Osteocyte (in vitro differentiated cells): ENCODE data around the gene GPR3. TPM values are rescaled to one million over a fixed set of nuclear protein-coding genes. Genes with fewer than 3 reads are reported as not detected.

Experiments
- DNase-seq: peaks from one replicate; pipeline ENCODE4 v3.0.0; 2021; ENCODE audit warnings: mixed read lengths; ENCODE audit not compliant: unreplicated experiment; ENCODE audit errors: extremely low spot score
- H3K27ac Mint-ChIP-seq: one replicate; pipeline ENCODE4 v1.8.0; 2021; ENCODE audit warnings: mild to moderate bottlenecking, mixed read lengths; ENCODE audit not compliant: unreplicated experiment
- H3K27me3 Mint-ChIP-seq: one replicate; pipeline ENCODE4 v1.8.0; 2021; ENCODE audit warnings: mixed read lengths; ENCODE audit not compliant: unreplicated experiment
- H3K36me3 Mint-ChIP-seq: one replicate; pipeline ENCODE4 v1.8.0; 2021; ENCODE audit warnings: mixed read lengths; ENCODE audit not compliant: unreplicated experiment
- H3K4me1 Mint-ChIP-seq: one replicate; pipeline ENCODE4 v1.8.0; 2021; ENCODE audit warnings: mixed read lengths; ENCODE audit not compliant: unreplicated experiment
- H3K4me3 Mint-ChIP-seq: one replicate; pipeline ENCODE4 v1.8.0; 2021; ENCODE audit warnings: mild to moderate bottlenecking, moderate library complexity, mixed read lengths; ENCODE audit not compliant: unreplicated experiment
- H3K9me3 Mint-ChIP-seq: one replicate; pipeline ENCODE4 v1.8.0; 2021; ENCODE audit warnings: mixed read lengths; ENCODE audit not compliant: unreplicated experiment
- total RNA-seq: library from RNA; stranded (reverse); gene quantifications from 2 replicates; pipeline ENCODE4 v1.2.1, GENCODE V29; 2021
- TF ChIP-seq, protein P1 (sequence below): fragments of 200-600 bp; sonication (generic); IDR thresholded peaks from 2 replicates; pipeline ENCODE4 v1.5.0; 2021; ENCODE audit warnings: antibody characterized with exemption, mild to moderate bottlenecking, moderate library complexity

The GPR3 gene
- total RNA-seq, 1 donor from 2014 or later = 0.56 TPM

DNA sequence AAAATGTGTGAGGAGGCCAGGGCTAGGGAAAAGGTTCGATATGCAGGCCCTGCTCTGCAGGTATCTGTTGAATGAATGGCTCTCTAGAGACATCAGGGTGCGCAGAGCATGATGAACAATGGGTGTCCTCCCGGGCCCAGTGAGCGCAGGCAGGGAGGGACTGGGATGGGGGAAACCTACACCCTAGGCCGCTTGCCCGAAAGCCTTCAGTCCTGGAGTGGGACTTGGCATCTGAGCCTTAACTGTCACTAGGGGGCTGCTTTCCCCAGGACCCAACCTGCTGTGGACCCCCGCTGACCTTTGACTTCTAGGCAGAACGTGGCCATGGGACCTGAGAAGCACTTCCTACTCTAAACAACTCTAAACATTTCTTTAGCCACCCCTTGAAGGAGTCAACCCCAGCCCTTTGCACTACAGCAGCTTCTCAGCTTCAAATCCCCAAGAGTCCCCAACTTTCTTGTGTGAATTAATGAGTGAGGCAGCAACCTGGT lies 25.2 kb upstream of the GPR3 start:
- H3K27me3 Mint-ChIP-seq = no peaks in the 10 kb centered on the region
- peak overlapping the region; percentile 74 for H3K4me3 Mint-ChIP-seq
- H3K27ac Mint-ChIP-seq = peak overlapping the region; percentile 80
- TF ChIP-seq, protein P1, sequence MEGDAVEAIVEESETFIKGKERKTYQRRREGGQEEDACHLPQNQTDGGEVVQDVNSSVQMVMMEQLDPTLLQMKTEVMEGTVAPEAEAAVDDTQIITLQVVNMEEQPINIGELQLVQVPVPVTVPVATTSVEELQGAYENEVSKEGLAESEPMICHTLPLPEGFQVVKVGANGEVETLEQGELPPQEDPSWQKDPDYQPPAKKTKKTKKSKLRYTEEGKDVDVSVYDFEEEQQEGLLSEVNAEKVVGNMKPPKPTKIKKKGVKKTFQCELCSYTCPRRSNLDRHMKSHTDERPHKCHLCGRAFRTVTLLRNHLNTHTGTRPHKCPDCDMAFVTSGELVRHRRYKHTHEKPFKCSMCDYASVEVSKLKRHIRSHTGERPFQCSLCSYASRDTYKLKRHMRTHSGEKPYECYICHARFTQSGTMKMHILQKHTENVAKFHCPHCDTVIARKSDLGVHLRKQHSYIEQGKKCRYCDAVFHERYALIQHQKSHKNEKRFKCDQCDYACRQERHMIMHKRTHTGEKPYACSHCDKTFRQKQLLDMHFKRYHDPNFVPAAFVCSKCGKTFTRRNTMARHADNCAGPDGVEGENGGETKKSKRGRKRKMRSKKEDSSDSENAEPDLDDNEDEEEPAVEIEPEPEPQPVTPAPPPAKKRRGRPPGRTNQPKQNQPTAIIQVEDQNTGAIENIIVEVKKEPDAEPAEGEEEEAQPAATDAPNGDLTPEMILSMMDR = no peak
- no peak for DNase-seq
- peaks cover 30% of the 10 kb centered on the region for H3K4me1 Mint-ChIP-seq
- no peaks in the 10 kb centered on the region for H3K9me3 Mint-ChIP-seq
- H3K36me3 Mint-ChIP-seq = peaks cover 14% of the 10 kb centered on the region

DNA sequence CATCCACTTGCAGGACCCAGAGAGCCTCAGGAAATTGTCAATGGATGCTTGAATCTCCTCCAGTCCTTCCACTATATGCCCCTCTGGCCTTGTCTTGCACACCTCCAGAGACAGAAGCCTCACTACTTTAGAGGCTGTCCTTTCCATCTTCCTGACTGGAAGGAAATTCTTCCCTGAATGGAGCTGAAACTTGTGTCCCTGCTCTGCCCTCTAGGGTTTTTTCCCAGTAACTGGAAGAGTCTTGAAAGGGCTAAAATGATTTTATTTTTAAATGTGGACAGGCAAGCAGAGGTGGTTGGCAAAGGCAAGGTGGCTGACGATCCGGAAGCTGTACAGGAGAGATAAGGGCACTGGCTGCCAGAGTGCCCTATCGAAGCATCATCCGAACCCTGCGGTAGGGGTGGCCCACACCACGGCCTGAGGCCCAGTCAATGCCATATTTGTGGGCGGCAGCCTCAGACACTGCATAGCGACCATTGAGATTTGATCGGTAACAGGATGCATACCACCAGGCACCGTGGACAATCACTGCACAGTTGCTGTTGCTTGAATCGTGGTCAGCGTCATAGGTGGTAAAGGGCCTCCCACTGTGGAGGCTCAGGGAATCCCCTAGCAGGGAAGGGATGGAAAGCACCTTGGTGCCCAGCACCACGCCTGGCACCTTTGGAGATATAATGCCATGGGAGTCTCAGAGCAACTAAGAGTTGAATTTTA lies 23.4 kb upstream of the GPR3 start:
- peaks cover 25% of the 10 kb centered on the region for H3K4me1 Mint-ChIP-seq
- H3K4me3 Mint-ChIP-seq = no peak overlapping the region
- TF ChIP-seq, protein P1 = peak; percentile 39
- no peaks in the 10 kb centered on the region for H3K36me3 Mint-ChIP-seq
- H3K27ac Mint-ChIP-seq = no peak overlapping the region
- no peak for DNase-seq
- no peaks in the 10 kb centered on the region for H3K9me3 Mint-ChIP-seq
- H3K27me3 Mint-ChIP-seq = no peaks in the 10 kb centered on the region

DNA sequence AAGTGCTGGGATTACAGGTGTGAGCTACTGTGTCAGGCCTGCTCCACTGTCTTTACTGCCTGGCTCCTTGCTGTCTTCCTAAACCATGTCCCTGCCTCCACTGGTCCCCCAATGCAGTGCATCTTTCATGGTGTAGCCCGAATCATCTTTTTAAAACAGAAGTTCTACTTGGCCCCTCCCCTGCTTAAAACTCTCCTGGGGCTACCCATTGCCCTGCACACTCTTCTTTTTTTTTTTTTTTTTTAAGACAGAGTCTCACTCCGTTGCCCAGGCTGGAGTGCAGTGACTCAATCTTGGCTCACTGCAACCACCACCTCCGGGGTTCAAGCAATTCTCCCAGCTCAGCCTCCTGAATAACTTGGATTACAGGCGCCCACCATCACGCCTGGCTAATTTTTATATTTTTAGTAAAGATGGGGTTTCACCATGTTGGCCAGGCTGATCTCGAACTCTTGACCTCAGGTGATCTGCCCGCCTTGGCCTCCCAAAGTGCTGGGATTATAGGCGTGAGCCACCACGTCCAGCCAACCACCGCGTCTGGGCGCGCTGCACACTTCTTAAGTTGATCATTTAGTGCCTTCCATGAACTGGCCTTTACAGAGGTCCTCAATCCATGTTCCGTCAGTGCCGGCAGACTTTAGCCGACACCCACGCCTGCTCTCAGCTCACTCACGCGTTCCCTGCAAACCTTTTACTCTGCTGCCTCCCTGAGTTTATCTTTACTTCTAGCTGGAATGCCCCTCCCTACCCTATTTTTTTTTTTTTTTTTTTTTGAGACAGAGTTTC lies 20.2 kb upstream of the GPR3 start:
- Mint-ChIP-seq H3K4me1 (peaks cover 8% of the 10 kb centered on the region), H3K27ac (no peak overlapping the region)

DNA sequence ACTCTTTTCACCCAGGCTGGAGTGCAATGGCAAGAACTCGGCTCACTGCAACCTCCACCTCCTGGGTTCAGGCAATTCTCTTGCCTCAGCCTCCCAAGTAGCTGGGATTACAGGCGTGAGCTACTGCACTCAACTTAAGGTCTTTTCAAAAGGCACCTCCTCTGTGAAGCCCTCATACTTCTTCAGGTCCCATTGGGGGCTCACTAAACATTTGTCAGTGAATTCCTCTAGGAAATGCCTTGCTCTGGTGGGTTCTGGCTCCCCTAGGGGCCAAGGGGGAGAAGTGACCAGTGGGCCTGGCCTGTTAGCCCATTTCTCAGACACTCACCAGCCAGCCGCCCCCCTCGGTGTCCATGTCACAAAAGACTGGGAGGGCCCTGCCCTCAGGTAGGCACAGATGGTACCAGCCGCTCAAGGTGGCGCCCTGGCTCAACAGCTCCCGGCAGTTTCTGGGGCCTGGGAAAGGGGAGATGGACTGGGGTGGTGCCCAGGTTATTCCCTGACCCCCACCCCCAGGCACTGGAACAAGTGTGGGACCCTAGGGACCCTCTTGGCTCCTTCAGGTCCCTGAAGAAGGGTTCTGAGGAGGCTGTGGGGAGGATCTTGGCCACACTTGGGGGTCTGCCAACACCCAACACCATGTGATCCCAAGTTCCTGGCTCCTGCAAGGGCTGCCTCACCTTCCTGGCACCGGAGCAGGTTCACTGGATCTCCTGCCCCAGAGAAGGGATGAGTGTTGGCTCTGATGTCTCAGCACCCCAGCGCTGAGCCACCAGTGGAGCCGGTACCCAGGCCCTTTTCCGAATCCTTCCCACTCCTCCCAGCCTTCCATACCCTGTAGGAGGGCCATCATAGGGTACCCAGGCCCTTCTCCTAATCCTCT lies 19.4 kb upstream of the GPR3 start:
- no peak for DNase-seq
- H3K36me3 Mint-ChIP-seq = no peaks in the 10 kb centered on the region

More for the DNA sequence above, 20.2 kb upstream of the GPR3 start:
- Mint-ChIP-seq H3K27me3 (no peaks in the 10 kb centered on the region), H3K36me3 (no peaks in the 10 kb centered on the region), H3K4me3 (no peak overlapping the region), H3K9me3 (no peaks in the 10 kb centered on the region)
- DNase-seq = no peak
- TF ChIP-seq, protein P1 = no peak

More for the DNA sequence above, 19.4 kb upstream of the GPR3 start:
- Mint-ChIP-seq H3K4me1 (peaks cover 2% of the 10 kb centered on the region), H3K9me3 (no peaks in the 10 kb centered on the region), H3K27ac (no peak overlapping the region), H3K4me3 (no peak overlapping the region), H3K27me3 (no peaks in the 10 kb centered on the region)
- TF ChIP-seq, protein P1 = peak; percentile 26
